Gastrocnemius medialis (tissue), 4 donors: Measurements from ENCODE around the gene MYO9A. TPM values are rescaled to one million over a fixed set of nuclear protein-coding genes. Genes with fewer than 3 reads are reported as not detected.

Experiments used
- ATAC-seq, 2 donors: fragments of 150-250 bp; one replicate each; pipeline ENCODE4 v1.9.1; 2016
- DNase-seq, 2 donors: peaks; one replicate each; pipeline ENCODE4 v3.0.0-alpha.2; 2019
- H3K27ac ChIP-seq, 4 donors: fragments of 200-600 bp; sonication (generic); 1 replicate in 1 of 4; 2 replicates in 3 of 4; pipeline ENCODE4 v1.5.1; 2016 to 2018; ENCODE audit warnings: mild to moderate bottlenecking in 2 of 4, moderate library complexity in 1 of 4
- H3K27me3 ChIP-seq, 3 donors: fragments of 200-600 bp; sonication (generic) in 2 of 3; 1 replicate in 1 of 3; 2 replicates in 2 of 3; pipeline versions ENCODE4 v1.5.1 to v1.6.0; 2016 to 2019; ENCODE audit warnings: mild to moderate bottlenecking in 1 of 3, moderate library complexity in 1 of 3
- H3K36me3 ChIP-seq, 2 donors: fragments of 200-600 bp; sonication (generic) in 1 of 2; one replicate each; pipeline ENCODE4 v1.5.1; 2017 to 2018
- H3K4me1 ChIP-seq, 2 donors: fragments of 200-600 bp; sonication (generic) in 1 of 2; one replicate each; pipeline ENCODE4 v1.5.1; 2016 to 2017; ENCODE audit warnings: mild to moderate bottlenecking in 2 of 2
- H3K4me3 ChIP-seq, 4 donors: fragments of 200-600 bp; sonication (generic) in 3 of 4; 1 replicate in 1 of 4; 2 replicates in 3 of 4; pipeline ENCODE4 v1.5.1; 2016 to 2019; ENCODE audit warnings: mild to moderate bottlenecking in 2 of 4
- H3K9me3 ChIP-seq, 3 donors: fragments of 200-600 bp; sonication (generic) in 2 of 3; 1 replicate in 1 of 3; 2 replicates in 2 of 3; pipeline ENCODE4 v1.5.1; 2016 to 2019
- POLR2A ChIP-seq, 2 donors: fragments of 450-650 bp; IDR thresholded peaks; one replicate each; pipeline ENCODE4 v1.6.1; 2017; ENCODE audit warnings: antibody characterized with exemption in 2 of 2, mild to moderate bottlenecking in 2 of 2, moderate library complexity in 2 of 2
- in situ Hi-C, 4 donors: fragments of 200-750 bp; cut with MboI; loops; one replicate each; pipeline versions ENCODE4 v1.15.0 to v1.8.0; 2017; ENCODE audit warnings: low sequenced_read_pairs in 4 of 4
- intact Hi-C: fragments of 100-400 bp; cut with DNase I; formaldehyde crosslinking; loops from one replicate; pipeline ENCODE4 v1.15.1; 2023; ENCODE audit warnings: low total_unique reads
- total RNA-seq, 4 donors: library from RNA; depleted of rRNA; stranded (reverse); fragments of >200 nt; gene quantifications; one replicate each; pipeline versions ENCODE4 v1.1.0 to v1.2.3, GENCODE V29; 2016
- TF ChIP-seq, protein P1 (sequence below), 5 experiments: fragments of 450-650 bp in 3 of 5; fragments of 200-600 bp in 2 of 5; sonication (generic) in 2 of 5; IDR thresholded peaks in 4 of 5; conservative IDR thresholded peaks in 1 of 5; 1 replicate in 4 of 5; 2 replicates in 1 of 5; pipeline ENCODE4 v1.5.1; 2016 to 2019; ENCODE audit warnings: antibody characterized with exemption in 5 of 5, mild to moderate bottlenecking in 3 of 5, moderate library complexity in 3 of 5

Gene MYO9A
- total RNA-seq, 4 donors from 2014 or later = 21.0 to 40.9 (median 24.2) TPM

DNA sequence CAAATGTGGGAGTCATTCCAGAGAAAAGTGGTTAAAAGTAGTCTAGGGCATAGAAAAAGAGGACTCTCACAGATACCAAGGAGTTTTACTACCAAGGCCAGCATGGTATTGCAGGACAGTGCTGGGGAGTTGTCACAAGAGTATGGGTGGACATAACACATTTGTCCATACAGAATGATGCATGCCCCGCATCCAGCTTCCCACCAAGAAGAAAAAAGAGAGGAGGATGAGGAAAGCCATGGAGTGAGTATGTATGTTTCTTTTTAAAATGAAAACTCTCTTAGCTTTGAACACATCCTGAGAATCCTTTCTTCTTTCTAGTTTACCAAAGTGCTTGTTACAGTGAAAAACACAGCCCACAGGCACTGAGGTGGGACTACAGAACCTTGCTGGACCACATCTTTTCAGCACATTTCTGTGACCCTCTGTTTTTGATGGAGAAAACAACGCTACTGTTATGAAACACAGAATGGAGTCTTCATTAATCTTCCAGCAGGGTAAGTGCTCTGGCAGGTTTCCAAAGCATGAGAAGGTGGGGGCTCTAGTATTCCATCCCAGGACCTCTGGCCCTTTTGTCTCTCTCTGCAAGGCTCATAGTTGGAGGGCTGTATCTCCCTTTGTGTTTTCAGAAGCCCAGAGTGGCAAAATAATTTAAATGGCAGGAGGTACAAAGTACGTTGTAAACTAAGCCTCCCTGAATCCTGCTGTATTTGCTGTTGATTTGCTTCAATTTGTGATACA is 294.9 kb downstream of the MYO9A start:
- H3K27ac ChIP-seq = no peak overlapping the region
- no peaks in the 10 kb centered on the region for H3K27me3 ChIP-seq
- in situ Hi-C loops (no loop called here), intact Hi-C loops (no loop called here)
- H3K4me3 ChIP-seq = no peak overlapping the region
- no peak for ATAC-seq
- no peaks in the 10 kb centered on the region for H3K4me1 ChIP-seq
- H3K9me3 ChIP-seq = peaks cover 0 to 11% (median 4%) of the 10 kb centered on the region in 3 donors
- TF ChIP-seq POLR2A (IDR thresholded peaks at IDR 0.05) = no peak
- TF ChIP-seq, protein P1, sequence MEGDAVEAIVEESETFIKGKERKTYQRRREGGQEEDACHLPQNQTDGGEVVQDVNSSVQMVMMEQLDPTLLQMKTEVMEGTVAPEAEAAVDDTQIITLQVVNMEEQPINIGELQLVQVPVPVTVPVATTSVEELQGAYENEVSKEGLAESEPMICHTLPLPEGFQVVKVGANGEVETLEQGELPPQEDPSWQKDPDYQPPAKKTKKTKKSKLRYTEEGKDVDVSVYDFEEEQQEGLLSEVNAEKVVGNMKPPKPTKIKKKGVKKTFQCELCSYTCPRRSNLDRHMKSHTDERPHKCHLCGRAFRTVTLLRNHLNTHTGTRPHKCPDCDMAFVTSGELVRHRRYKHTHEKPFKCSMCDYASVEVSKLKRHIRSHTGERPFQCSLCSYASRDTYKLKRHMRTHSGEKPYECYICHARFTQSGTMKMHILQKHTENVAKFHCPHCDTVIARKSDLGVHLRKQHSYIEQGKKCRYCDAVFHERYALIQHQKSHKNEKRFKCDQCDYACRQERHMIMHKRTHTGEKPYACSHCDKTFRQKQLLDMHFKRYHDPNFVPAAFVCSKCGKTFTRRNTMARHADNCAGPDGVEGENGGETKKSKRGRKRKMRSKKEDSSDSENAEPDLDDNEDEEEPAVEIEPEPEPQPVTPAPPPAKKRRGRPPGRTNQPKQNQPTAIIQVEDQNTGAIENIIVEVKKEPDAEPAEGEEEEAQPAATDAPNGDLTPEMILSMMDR (IDR thresholded peaks at IDR 0.05 in 4 of 5, conservative IDR thresholded peaks at IDR 0.05 in 1 of 5) = no peak
- DNase-seq = no peak
- H3K36me3 ChIP-seq = peaks cover 0 to 53% of the 10 kb centered on the region in 2 donors

DNA sequence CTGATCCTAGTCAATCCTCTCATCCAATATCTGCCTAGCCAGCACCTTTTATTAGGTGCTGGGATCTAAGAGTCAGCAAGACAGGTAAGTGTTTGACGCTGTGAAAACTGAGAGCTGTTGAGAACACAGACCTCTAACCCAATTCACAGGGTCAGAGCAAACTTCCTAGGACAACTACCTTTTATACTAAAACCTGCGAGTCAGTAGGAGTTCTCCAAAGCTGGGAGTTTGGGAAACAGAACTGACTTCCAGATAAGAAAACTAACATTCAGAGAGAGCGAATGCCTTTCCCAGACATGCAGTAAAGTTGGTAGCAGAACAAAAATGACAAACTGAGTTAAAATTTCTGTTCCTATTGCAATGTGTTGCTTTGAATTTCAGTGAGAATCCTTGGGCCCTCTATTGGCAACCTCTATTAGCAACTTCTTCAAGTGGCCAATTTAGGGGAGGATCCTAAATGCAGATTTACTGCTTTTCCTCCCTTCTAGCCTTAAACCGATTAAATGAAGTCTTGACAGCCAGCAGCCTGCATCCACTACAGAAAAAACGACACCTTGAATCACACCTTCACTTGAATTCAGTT is 296.3 kb downstream of the MYO9A start:
- intact Hi-C loops = no loop called here
- H3K4me3 ChIP-seq = no peak overlapping the region
- H3K27me3 ChIP-seq = no peaks in the 10 kb centered on the region
- TF ChIP-seq, protein P1 (IDR thresholded peaks at IDR 0.05 in 4 of 5, conservative IDR thresholded peaks at IDR 0.05 in 1 of 5) = no peak
- TF ChIP-seq POLR2A (IDR thresholded peaks at IDR 0.05) = no peak
- no peak overlapping the region for H3K27ac ChIP-seq
- H3K4me1 ChIP-seq = no peaks in the 10 kb centered on the region
- peaks cover 0 to 39% of the 10 kb centered on the region in 2 donors for H3K36me3 ChIP-seq
- in situ Hi-C loops = no loop called here
- DNase-seq = no peak
- peaks cover 0 to 11% (median 4%) of the 10 kb centered on the region in 3 donors for H3K9me3 ChIP-seq
- no peak for ATAC-seq

DNA sequence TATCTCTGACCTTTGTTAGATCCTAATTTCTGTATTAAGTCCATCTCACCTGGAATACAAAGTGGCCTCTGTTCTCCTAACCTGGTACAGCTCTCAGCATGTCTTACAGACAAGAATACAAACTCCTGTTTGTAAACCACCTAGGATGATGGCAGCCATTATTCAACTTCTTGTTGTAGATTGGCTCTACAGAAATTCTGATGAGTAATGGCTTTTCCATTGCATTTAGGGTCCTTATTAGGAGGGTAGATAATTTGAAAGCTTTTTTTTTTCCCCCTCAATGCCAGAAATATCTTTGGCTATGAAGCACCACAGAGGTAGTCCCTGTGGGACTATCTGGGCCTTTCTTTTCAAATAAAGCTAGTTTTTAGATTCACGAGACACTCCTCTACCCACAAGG is 297.8 kb downstream of the MYO9A start:
- H3K9me3 ChIP-seq = peaks cover 0 to 11% (median 4%) of the 10 kb centered on the region in 3 donors
- ATAC-seq (no peak), DNase-seq (no peak)
- intact Hi-C loops (no loop called here), in situ Hi-C loops (no loop called here)
- no peak overlapping the region for H3K4me3 ChIP-seq
- peaks cover 0 to 28% of the 10 kb centered on the region in 2 donors for H3K36me3 ChIP-seq
- no peak overlapping the region for H3K27ac ChIP-seq
- H3K4me1 ChIP-seq = no peaks in the 10 kb centered on the region
- no peaks in the 10 kb centered on the region for H3K27me3 ChIP-seq
- TF ChIP-seq POLR2A (IDR thresholded peaks at IDR 0.05) = no peak
- TF ChIP-seq, protein P1 (IDR thresholded peaks at IDR 0.05 in 4 of 5, conservative IDR thresholded peaks at IDR 0.05 in 1 of 5) = no peak

DNA sequence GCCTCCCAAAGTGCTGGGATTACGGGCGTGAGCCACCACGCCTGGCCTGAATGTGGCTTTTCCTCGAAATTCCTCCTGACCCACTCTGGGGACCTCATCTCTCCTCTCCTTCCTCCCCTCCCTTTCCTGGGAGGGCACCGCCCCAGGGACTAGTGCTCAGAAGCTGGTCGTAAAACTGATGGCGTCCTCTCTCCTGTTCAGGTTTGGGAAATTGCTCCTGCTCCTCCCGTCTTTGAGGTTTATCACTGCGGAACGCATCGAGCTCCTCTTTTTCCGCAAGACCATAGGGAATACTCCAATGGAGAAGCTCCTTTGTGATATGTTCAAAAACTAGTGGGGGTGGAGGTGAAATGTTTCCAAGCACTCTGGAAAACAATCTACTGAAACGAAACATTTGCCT is 300.6 kb downstream of the MYO9A start:
- in situ Hi-C loops (no loop called here), intact Hi-C loops (no loop called here)
- ATAC-seq (no peak), DNase-seq (no peak)
- peaks cover 0 to 3% of the 10 kb centered on the region in 2 donors for H3K4me1 ChIP-seq
- H3K4me3 ChIP-seq = no peak overlapping the region
- no peak for TF ChIP-seq POLR2A (IDR thresholded peaks at IDR 0.05)
- TF ChIP-seq, protein P1 (IDR thresholded peaks at IDR 0.05 in 4 of 5, conservative IDR thresholded peaks at IDR 0.05 in 1 of 5) = no peak
- peaks cover 0 to 11% (median 4%) of the 10 kb centered on the region in 3 donors for H3K9me3 ChIP-seq
- no peaks in the 10 kb centered on the region for H3K27me3 ChIP-seq
- H3K36me3 ChIP-seq = peaks cover 0 to 10% of the 10 kb centered on the region in 2 donors
- H3K27ac ChIP-seq = no peak overlapping the region
